ENCODE data around the gene IGF2BP3. TPM values are rescaled to one million over a fixed set of nuclear protein-coding genes. Genes with fewer than 3 reads are reported as not detected.
A peak's percentile ranks its signal among the peaks of the same experiment; 100 is the strongest.

IGF2BP3 gene
- total RNA-seq, 2 experiments from 2014 or later, result 41.1 to 94.3 TPM

GRCh38 chr7:23377134-23377533 lies 93.2 kb downstream of the IGF2BP3 start:
- H3K27ac ChIP-seq (ENCODE audit: low read depth, low read length, poor library complexity, severe bottlenecking), result no peak overlapping the region
- no peaks in the 10 kb centered on the region; the same call in 1 of the 2 replicates for H3K79me2 ChIP-seq (ENCODE audit: insufficient read depth, low read depth, low read length)
- H3K4me1 ChIP-seq (ENCODE audit: insufficient read depth, low read length, poor library complexity, severe bottlenecking), result peaks cover 49% of the 10 kb centered on the region
- no peaks in the 10 kb centered on the region for H3K9me3 ChIP-seq (ENCODE audit: low read length)
- H3K9me2 ChIP-seq (ENCODE audit: insufficient read depth, low read length), result no peaks in the 10 kb centered on the region
- intact Hi-C loops (cut with micrococcal nuclease; ENCODE audit: unreplicated experiment), result no loop called here
- no TSS peak for BruUV-seq (replicated peaks)
- TF ChIP-seq EZH2phosphoT487 (IDR thresholded peaks at IDR 0.05; ENCODE audit: borderline replicate concordance, low read depth, low read length), result no peak
- no peak for TF ChIP-seq CTCF (conservative IDR thresholded peaks at IDR 0.05; ENCODE audit: low read length)
- ChIA-PET POLR2A (no interaction called here), CTCF (ENCODE audit: unreplicated experiment) (no interaction called here)
- peaks cover 7% of the 10 kb centered on the region for H3K36me3 ChIP-seq (ENCODE audit: insufficient read depth, low read length)
- no peak overlapping the region for H3K4me2 ChIP-seq (ENCODE audit: low read length)
- no peak overlapping the region for H2AFZ ChIP-seq (ENCODE audit: low read length)
- DNase-seq (ENCODE audit: low spot score), result no peak
- no peaks in the 10 kb centered on the region for H4K20me1 ChIP-seq (ENCODE audit: insufficient read depth, low read length)
- H3K4me3 ChIP-seq (ENCODE audit: low read depth, low read length, poor library complexity, severe bottlenecking), result no peak overlapping the region

- Histone ChIP-seq H2AFZ (ENCODE audit: low read length) (peak overlapping the region; percentile 24; the same call in 1 of the 2 replicates), H4K20me1 (ENCODE audit: insufficient read depth, low read length) (no peaks in the 10 kb centered on the region), H3K79me2 (ENCODE audit: insufficient read depth, low read depth, low read length) (peaks cover 28% of the 10 kb centered on the region; the same call in 1 of the 2 replicates), H3K9me2 (ENCODE audit: insufficient read depth, low read length) (no peaks in the 10 kb centered on the region), H3K9me3 (ENCODE audit: low read length) (no peaks in the 10 kb centered on the region), H3K4me1 (ENCODE audit: insufficient read depth, low read length, poor library complexity, severe bottlenecking) (peaks cover 75% of the 10 kb centered on the region), H3K27ac (ENCODE audit: low read depth, low read length, poor library complexity, severe bottlenecking) (peak overlapping the region; percentile 94), H3K36me3 (ENCODE audit: insufficient read depth, low read length) (no peaks in the 10 kb centered on the region; the same call in none of the 2 replicates), H3K4me2 (ENCODE audit: low read length) (peak overlapping the region; percentile 79), H3K4me3 (ENCODE audit: low read depth, low read length, poor library complexity, severe bottlenecking) (peak overlapping the region; percentile 51)
- no TSS peak for BruUV-seq (replicated peaks)
- TF ChIP-seq EZH2phosphoT487 (IDR thresholded peaks at IDR 0.05; ENCODE audit: borderline replicate concordance, low read depth, low read length) (no peak), CTCF (conservative IDR thresholded peaks at IDR 0.05; ENCODE audit: low read length) (no peak)
- intact Hi-C loops (cut with micrococcal nuclease; ENCODE audit: unreplicated experiment), result no loop called here
- ChIA-PET POLR2A (interaction anchor here (0.6 to 4.6 kb wide), 11 partner anchors 9 to 356 kb away, joined by 3 to 33 read pairs (median 4); no protein-coding TSS in a partner anchor), CTCF (ENCODE audit: unreplicated experiment) (no interaction called here)
- peak; percentile 92 for DNase-seq (ENCODE audit: low spot score)
Observed at GRCh38 chr7:23373151-23374004, 96.9 kb downstream of the IGF2BP3 start.
